BLaER1 treated with 17β-estradiol and CSF1 and Interleukin-3, amounts not matched to agents 10 nM and 100 nM (cell line): Measurements from ENCODE around the gene GJB6.

Source experiments
- H3K27ac ChIP-seq, 11 experiments: shearing (Covaris generic); formaldehyde crosslinking; 2 replicates each; pipeline ENCODE4 v1.8.1; 2022
- H3K27me3 ChIP-seq, 11 experiments: shearing (Covaris generic); formaldehyde crosslinking; 2 replicates each; pipeline ENCODE4 v1.8.1; 2022
- H3K36me3 ChIP-seq, 11 experiments: shearing (Covaris generic); formaldehyde crosslinking; 2 replicates each; pipeline ENCODE4 v1.8.1; 2022
- H3K4me1 ChIP-seq, 10 experiments: shearing (Covaris generic); formaldehyde crosslinking; 2 replicates each; pipeline ENCODE4 v1.8.1; 2022
- H3K4me2 ChIP-seq, 11 experiments: shearing (Covaris generic); formaldehyde crosslinking; 2 replicates each; pipeline ENCODE4 v1.8.1; 2022
- H3K4me3 ChIP-seq, 10 experiments: shearing (Covaris generic); formaldehyde crosslinking; 2 replicates each; pipeline ENCODE4 v1.8.1; 2022
- H3K9ac ChIP-seq, 11 experiments: shearing (Covaris generic); formaldehyde crosslinking; 2 replicates each; pipeline ENCODE4 v1.8.1; 2022
- H3K9me3 ChIP-seq, 11 experiments: shearing (Covaris generic); formaldehyde crosslinking; replicated peaks in 1 of 11; 2 replicates each; pipeline ENCODE4 v1.8.1; 2022
- H4K20me1 ChIP-seq, 11 experiments: shearing (Covaris generic); formaldehyde crosslinking; 2 replicates each; pipeline ENCODE4 v1.8.1; 2022
- Cebpa-rat ChIP-seq, 11 experiments: shearing (Covaris generic); IDR thresholded peaks; 2 replicates each; pipeline ENCODE4 v1.8.1; 2022

Gene GJB6

GRCh38 chr13:20263393-20264044 lies 31.4 kb upstream of the GJB6 start:
- no peak overlapping the region for H3K4me3 ChIP-seq
- H3K4me1 ChIP-seq, result no peaks in the 10 kb centered on the region
- H3K36me3 ChIP-seq, result no peaks in the 10 kb centered on the region
- no peaks in the 10 kb centered on the region for H3K27me3 ChIP-seq
- no peak for TF ChIP-seq Cebpa-rat (IDR thresholded peaks at IDR 0.05)
- H3K9me3 ChIP-seq, result no peaks in the 10 kb centered on the region
- no peak overlapping the region for H3K9ac ChIP-seq
- H3K27ac ChIP-seq, result no peak overlapping the region
- H4K20me1 ChIP-seq, result no peaks in the 10 kb centered on the region
- no peak overlapping the region for H3K4me2 ChIP-seq

DNA sequence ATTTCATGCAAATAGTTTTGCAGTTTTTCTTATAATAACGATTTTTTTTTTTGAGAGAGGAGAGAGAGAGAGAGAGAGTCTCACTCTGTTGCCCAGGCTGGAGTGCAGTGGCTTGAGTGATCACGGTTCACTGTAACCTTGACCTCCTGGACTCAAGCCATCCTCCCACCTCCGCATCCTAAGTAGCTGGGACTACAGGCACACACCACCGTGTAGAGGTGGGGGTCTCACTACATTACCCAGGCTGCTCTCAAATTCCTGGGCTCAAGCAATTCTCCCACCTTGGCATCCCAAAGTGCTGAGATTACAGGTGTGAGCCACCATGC lies 26.8 kb upstream of the GJB6 start:
- no peak overlapping the region for H3K4me3 ChIP-seq
- H3K4me1 ChIP-seq, result no peaks in the 10 kb centered on the region
- H4K20me1 ChIP-seq, result no peaks in the 10 kb centered on the region
- no peaks in the 10 kb centered on the region for H3K9me3 ChIP-seq
- H3K27me3 ChIP-seq, result no peaks in the 10 kb centered on the region
- no peak overlapping the region for H3K4me2 ChIP-seq
- TF ChIP-seq Cebpa-rat (IDR thresholded peaks at IDR 0.05), result no peak
- no peaks in the 10 kb centered on the region for H3K36me3 ChIP-seq
- H3K27ac ChIP-seq, result no peak overlapping the region
- no peak overlapping the region for H3K9ac ChIP-seq

DNA sequence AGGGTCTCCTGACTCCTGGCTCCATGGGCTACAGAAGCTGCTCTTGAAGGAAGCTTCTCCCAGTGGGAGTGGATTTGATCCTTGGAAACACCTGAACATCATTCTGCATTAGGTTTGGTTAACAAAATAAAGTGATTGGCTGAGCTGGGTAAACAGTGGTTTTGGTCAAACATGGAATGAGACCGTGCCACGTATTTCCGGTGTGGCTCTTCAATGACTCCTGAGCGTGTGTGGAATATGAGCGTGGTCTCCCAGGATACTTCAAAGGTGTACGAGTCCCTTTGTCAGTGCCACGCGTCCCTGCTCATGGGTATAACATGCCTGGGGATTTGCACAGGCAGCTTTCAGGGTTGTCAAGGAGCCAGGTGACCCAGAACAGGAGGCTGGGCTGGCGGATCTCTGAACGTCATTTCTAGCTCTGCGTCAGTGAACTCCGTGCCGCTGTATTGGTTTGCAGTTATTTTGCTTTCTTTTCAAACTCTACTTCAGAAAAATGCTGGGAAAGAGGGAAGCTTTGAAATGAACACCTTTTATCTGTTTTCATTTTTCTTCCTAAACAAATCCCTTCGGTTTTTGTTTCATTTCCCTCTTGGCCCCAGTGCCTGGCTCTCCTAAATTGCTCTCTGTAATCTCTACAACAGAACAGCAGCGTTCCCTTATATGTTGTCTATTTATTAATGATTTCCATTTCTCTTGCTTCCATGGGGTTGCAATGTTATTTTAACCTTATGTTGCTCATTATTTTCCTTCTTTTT lies 26.3 kb upstream of the GJB6 start:
- Histone ChIP-seq H3K36me3 (no peaks in the 10 kb centered on the region), H3K27ac (no peak overlapping the region), H3K4me1 (no peaks in the 10 kb centered on the region), H3K4me3 (no peak overlapping the region), H3K27me3 (no peaks in the 10 kb centered on the region), H3K4me2 (no peak overlapping the region), H4K20me1 (no peaks in the 10 kb centered on the region), H3K9ac (no peak overlapping the region), H3K9me3 (no peaks in the 10 kb centered on the region)
- no peak for TF ChIP-seq Cebpa-rat (IDR thresholded peaks at IDR 0.05)

GRCh38 chr13:20254076-20254475 lies 22.0 kb upstream of the GJB6 start:
- Histone ChIP-seq H3K4me2 (no peak overlapping the region), H3K9me3 (no peaks in the 10 kb centered on the region), H4K20me1 (no peaks in the 10 kb centered on the region), H3K27me3 (no peaks in the 10 kb centered on the region), H3K4me1 (no peaks in the 10 kb centered on the region), H3K36me3 (no peaks in the 10 kb centered on the region), H3K4me3 (no peak overlapping the region), H3K9ac (no peak overlapping the region), H3K27ac (no peak overlapping the region)
- TF ChIP-seq Cebpa-rat (IDR thresholded peaks at IDR 0.05), result no peak

GRCh38 chr13:20249913-20250312 lies 17.8 kb upstream of the GJB6 start:
- Histone ChIP-seq H3K36me3 (no peaks in the 10 kb centered on the region), H3K4me1 (no peaks in the 10 kb centered on the region), H4K20me1 (no peaks in the 10 kb centered on the region), H3K27me3 (no peaks in the 10 kb centered on the region), H3K9ac (no peak overlapping the region), H3K9me3 (no peaks in the 10 kb centered on the region), H3K4me3 (no peak overlapping the region), H3K4me2 (no peak overlapping the region), H3K27ac (no peak overlapping the region)
- TF ChIP-seq Cebpa-rat (IDR thresholded peaks at IDR 0.05), result no peak

DNA sequence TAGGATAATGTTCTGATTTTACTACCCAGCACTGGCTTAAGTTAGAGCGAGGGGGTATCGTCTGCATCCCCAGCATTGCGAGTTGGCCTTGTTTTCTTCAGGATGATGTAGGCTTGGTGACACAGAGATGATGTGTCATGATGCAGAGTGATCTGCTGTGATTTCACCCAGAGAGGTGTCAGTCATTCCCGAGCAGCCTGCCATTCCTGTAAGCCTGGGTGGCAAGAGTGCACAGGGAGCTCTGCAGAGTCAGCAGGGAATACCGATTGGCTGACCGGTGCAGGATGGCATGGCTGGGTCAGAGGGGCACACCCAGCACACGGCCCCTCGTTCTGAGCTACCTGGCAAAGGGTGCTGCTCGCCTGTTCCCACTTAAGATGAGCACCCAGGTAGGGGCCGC lies 15.8 kb upstream of the GJB6 start:
- H3K9me3 ChIP-seq, result peaks cover 0 to 2% (median 0%) of the 10 kb centered on the region in 11 experiments; a peak in 1 of 22 replicates
- no peak overlapping the region for H3K4me3 ChIP-seq
- no peaks in the 10 kb centered on the region for H3K36me3 ChIP-seq
- H3K27ac ChIP-seq, result no peak overlapping the region
- no peaks in the 10 kb centered on the region for H3K27me3 ChIP-seq
- H3K4me1 ChIP-seq, result no peaks in the 10 kb centered on the region
- no peak overlapping the region for H3K9ac ChIP-seq
- TF ChIP-seq Cebpa-rat (IDR thresholded peaks at IDR 0.05), result no peak
- no peak overlapping the region for H3K4me2 ChIP-seq
- no peaks in the 10 kb centered on the region for H4K20me1 ChIP-seq

DNA sequence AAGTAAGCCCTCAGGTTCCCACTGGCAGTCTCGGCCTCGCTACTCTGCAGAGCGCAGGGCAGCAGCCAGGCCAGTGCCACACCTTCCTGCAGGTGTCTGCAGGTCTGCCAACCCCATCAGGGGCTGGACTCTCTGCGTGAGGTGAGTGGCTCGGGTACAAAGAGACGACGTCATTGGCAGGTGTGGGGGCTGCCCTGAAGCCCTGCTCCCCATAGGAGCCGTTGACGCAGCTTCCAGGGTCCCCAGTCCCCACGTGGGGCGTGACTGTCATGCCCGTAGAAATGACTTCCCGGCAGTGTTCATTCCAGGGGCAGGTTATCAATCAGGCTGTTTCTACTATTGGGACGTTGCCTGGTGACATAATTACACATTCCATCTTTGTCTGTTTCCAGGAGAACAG lies 15.3 kb upstream of the GJB6 start:
- H3K27me3 ChIP-seq, result no peaks in the 10 kb centered on the region
- H3K9ac ChIP-seq, result no peak overlapping the region
- H3K4me2 ChIP-seq, result no peak overlapping the region
- no peaks in the 10 kb centered on the region for H3K36me3 ChIP-seq
- no peak overlapping the region for H3K27ac ChIP-seq
- no peaks in the 10 kb centered on the region for H3K4me1 ChIP-seq
- no peaks in the 10 kb centered on the region for H4K20me1 ChIP-seq
- no peak overlapping the region for H3K4me3 ChIP-seq
- peaks cover 0 to 4% (median 0%) of the 10 kb centered on the region in 11 experiments; a peak in 1 of 22 replicates for H3K9me3 ChIP-seq
- no peak for TF ChIP-seq Cebpa-rat (IDR thresholded peaks at IDR 0.05)

- H3K4me2 ChIP-seq, result no peak overlapping the region
- H3K27me3 ChIP-seq, result no peaks in the 10 kb centered on the region
- H3K36me3 ChIP-seq, result no peaks in the 10 kb centered on the region
- no peaks in the 10 kb centered on the region for H3K4me1 ChIP-seq
- no peaks in the 10 kb centered on the region for H4K20me1 ChIP-seq
- TF ChIP-seq Cebpa-rat (IDR thresholded peaks at IDR 0.05), result no peak
- no peak overlapping the region for H3K9ac ChIP-seq
- no peak overlapping the region for H3K27ac ChIP-seq
- no peak overlapping the region for H3K4me3 ChIP-seq
- H3K9me3 ChIP-seq, result peaks cover 0 to 4% (median 0%) of the 10 kb centered on the region in 11 experiments; a peak in 1 of 22 replicates
Observed at GRCh38 chr13:20241593-20241992, 9.5 kb upstream of the GJB6 start.

- Histone ChIP-seq H3K4me1 (no peaks in the 10 kb centered on the region), H3K9ac (no peak overlapping the region), H3K27me3 (peaks cover 0 to 7% (median 1%) of the 10 kb centered on the region in 11 experiments; a peak in 4 of 22 replicates), H4K20me1 (no peaks in the 10 kb centered on the region), H3K4me2 (no peak overlapping the region), H3K9me3 (peaks cover 0 to 4% (median 0%) of the 10 kb centered on the region in 11 experiments; a peak in 1 of 22 replicates), H3K27ac (no peak overlapping the region), H3K4me3 (no peak overlapping the region), H3K36me3 (no peaks in the 10 kb centered on the region)
- no peak for TF ChIP-seq Cebpa-rat (IDR thresholded peaks at IDR 0.05)
Observed at GRCh38 chr13:20239748-20240147, 7.6 kb upstream of the GJB6 start.
